Lower leg skin (tissue), 4 donors: Measurements from ENCODE around the gene TTC23. TPM values are rescaled to one million over a fixed set of nuclear protein-coding genes. Genes with fewer than 3 reads are reported as not detected.

Source experiments
- DNase-seq, 2 donors: peaks; one replicate each; pipeline ENCODE4 v3.0.0-alpha.2; 2019; ENCODE audit warnings: low spot score in 2 of 2
- H3K4me3 ChIP-seq: fragments of 200-600 bp; sonication (generic); 2 replicates; pipeline ENCODE4 v1.5.1; 2017; ENCODE audit warnings: mild to moderate bottlenecking, low read depth; ENCODE audit not compliant: poor library complexity, severe bottlenecking
- POLR2A ChIP-seq, 2 donors: fragments of 450-650 bp; IDR thresholded peaks; one replicate each; pipeline ENCODE4 v1.6.1; 2016 to 2017; ENCODE audit warnings: antibody characterized with exemption in 2 of 2, mild to moderate bottlenecking in 1 of 2, moderate library complexity in 1 of 2
- WGBS, 2 donors: methylation state at CpG; one replicate each; pipeline ENCODE4 v1.1.5; 2018; 5-methylcytosine and 5-hydroxymethylcytosine counted together
- intact Hi-C: fragments of 100-400 bp; cut with DNase I; formaldehyde crosslinking; loops from one replicate; pipeline ENCODE4 v1.15.0; 2023; ENCODE audit warnings: low total_unique reads
- total RNA-seq, 4 donors: library from RNA; depleted of rRNA; stranded (reverse); fragments of >200 nt; gene quantifications; one replicate each; pipeline ENCODE4 v1.1.0, GENCODE V29; 2016
- TF ChIP-seq, protein P1 (sequence below), 3 donors: fragments of 450-650 bp; IDR thresholded peaks; one replicate each; pipeline ENCODE4 v1.5.1; 2016; ENCODE audit warnings: antibody characterized with exemption in 3 of 3, mild to moderate bottlenecking in 3 of 3, moderate library complexity in 2 of 3

TTC23 gene
- total RNA-seq, 4 donors from 2014 or later: 16.3 to 23.7 (median 20.0) TPM

DNA sequence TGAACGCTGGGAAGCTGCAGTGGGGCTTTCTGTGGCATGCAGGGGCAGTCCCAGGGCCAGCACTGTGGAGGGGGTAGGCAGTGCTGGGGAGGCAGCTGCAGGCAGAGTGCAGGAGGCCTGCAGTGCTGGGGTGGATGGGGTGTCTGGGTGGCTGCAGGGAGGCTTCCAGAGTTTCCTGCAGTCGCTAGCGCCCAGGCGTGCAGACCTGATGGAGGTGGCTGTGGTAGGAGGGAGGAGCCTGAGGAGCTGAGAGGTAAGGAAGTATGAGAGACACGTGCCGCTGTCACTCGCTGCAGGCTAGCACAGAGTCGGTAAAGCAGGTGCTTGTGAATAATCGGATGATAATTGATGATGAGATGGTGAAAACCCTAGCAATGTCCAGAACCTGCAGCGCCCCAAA, 128.2 kb downstream of the TTC23 start:
- DNase-seq: no peak
- no peak overlapping the region for H3K4me3 ChIP-seq
- TF ChIP-seq, protein P1, sequence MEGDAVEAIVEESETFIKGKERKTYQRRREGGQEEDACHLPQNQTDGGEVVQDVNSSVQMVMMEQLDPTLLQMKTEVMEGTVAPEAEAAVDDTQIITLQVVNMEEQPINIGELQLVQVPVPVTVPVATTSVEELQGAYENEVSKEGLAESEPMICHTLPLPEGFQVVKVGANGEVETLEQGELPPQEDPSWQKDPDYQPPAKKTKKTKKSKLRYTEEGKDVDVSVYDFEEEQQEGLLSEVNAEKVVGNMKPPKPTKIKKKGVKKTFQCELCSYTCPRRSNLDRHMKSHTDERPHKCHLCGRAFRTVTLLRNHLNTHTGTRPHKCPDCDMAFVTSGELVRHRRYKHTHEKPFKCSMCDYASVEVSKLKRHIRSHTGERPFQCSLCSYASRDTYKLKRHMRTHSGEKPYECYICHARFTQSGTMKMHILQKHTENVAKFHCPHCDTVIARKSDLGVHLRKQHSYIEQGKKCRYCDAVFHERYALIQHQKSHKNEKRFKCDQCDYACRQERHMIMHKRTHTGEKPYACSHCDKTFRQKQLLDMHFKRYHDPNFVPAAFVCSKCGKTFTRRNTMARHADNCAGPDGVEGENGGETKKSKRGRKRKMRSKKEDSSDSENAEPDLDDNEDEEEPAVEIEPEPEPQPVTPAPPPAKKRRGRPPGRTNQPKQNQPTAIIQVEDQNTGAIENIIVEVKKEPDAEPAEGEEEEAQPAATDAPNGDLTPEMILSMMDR (IDR thresholded peaks at IDR 0.05): no peak
- TF ChIP-seq POLR2A (IDR thresholded peaks at IDR 0.05): no peak
- intact Hi-C loops: no loop called here
- WGBS, 2 donors: 85 to 89% methylated on average over 10 of the region's 10 CpGs

DNA sequence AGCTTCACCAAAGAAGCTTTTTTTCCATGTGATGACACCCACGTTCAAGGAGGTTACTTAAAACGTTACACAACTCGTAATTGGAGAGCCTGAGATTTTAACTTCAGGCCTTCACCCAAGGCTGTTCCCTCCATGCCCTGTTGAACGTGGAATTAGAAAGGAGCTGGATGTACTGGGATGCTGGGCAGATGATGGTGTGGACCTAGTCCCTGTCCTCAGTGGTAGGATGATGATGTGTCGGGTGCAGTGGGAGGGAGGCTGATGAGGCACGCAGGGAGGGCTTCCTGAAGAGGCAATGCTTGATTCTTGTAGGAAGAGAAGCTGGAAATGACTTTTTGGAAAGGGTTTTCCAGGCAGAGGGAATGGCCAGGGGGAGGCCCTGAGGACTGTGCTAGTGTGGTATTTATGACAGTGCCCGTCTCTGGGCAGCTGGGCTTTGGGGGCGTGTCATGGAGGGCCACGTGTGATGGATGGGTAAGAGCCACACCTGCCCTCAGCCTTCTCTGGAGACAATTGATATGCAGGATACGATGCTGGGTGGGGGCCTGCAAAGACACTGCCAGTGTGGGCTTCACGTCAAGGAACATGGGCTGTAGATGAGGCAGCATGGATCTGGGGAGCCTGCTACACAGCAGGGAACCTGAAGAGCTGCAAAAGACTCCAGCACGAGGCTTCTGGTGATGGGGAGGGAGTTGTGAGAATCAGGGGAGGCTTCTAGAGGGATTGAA, 129.2 kb downstream of the TTC23 start:
- TF ChIP-seq POLR2A (IDR thresholded peaks at IDR 0.05): no peak
- TF ChIP-seq, protein P1 (IDR thresholded peaks at IDR 0.05): no peak
- H3K4me3 ChIP-seq: no peak overlapping the region
- no peak for DNase-seq
- intact Hi-C loops: no loop called here
- 83 to 92% methylated on average over 12 of the region's 12 CpGs for WGBS, 2 donors

DNA sequence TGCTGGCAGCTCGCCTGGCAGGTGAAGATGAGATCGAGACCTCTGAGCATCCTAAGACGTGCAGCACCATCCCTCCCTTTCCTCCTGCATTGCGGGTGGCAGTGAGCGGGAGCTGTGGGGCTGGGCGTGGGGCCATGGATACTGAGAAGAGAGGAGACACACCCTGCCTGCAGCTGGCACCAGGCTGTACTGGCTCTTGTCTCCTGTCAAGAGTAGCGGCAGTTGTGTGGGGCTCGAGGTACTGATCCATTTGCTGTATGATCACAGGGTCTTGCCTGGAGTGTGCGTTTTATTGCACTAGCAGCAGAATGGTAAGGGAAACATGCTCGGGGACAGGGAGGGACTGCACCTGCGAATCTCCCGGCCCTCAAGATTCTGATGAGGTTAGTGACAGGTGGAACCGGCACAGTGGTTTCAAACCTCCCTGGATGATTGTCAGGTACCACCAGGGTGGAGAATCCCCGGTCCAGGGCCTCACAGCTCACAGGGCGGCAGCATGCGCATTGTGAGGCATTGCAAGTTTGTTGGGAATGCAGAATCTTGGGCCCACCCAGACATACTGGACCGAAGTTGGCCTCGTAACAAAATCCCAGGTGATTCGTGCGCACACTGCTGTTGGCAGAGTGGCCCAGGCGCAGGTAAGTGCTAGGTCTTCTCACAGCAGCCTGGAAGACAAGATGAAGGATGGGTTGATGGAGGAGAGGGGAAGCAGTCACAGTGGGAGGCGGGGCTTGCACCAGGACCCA, 130.4 kb downstream of the TTC23 start:
- no peak overlapping the region for H3K4me3 ChIP-seq
- no peak for TF ChIP-seq POLR2A (IDR thresholded peaks at IDR 0.05)
- TF ChIP-seq, protein P1 (IDR thresholded peaks at IDR 0.05): no peak
- DNase-seq: no peak
- intact Hi-C loops: no loop called here
- 59 to 62% methylated on average over 22 of the region's 22 CpGs for WGBS, 2 donors

DNA sequence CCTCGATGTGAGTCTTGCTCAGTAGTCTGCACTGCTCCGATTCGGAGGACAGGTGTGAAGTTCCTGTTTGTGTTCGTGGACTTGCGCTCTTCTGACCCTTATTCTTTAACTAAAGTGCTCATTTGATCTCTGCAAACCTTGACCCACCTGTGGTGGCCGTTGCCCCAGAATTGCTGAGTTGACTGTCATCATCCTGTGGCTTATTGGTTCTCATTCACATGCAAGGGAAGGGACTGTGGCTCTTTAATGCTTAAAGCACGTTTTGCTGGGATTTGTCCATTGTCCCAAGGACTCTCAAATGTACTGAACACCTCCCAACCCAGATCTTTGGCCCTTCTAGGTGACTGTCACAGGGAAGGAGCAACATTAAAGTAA, 131.1 kb downstream of the TTC23 start:
- TF ChIP-seq, protein P1 (IDR thresholded peaks at IDR 0.05): no peak
- TF ChIP-seq POLR2A (IDR thresholded peaks at IDR 0.05): no peak
- no peak for DNase-seq
- intact Hi-C loops: no loop called here
- no peak overlapping the region for H3K4me3 ChIP-seq
- WGBS, 2 donors: 85 to 90% methylated on average over 7 of the region's 7 CpGs

DNA sequence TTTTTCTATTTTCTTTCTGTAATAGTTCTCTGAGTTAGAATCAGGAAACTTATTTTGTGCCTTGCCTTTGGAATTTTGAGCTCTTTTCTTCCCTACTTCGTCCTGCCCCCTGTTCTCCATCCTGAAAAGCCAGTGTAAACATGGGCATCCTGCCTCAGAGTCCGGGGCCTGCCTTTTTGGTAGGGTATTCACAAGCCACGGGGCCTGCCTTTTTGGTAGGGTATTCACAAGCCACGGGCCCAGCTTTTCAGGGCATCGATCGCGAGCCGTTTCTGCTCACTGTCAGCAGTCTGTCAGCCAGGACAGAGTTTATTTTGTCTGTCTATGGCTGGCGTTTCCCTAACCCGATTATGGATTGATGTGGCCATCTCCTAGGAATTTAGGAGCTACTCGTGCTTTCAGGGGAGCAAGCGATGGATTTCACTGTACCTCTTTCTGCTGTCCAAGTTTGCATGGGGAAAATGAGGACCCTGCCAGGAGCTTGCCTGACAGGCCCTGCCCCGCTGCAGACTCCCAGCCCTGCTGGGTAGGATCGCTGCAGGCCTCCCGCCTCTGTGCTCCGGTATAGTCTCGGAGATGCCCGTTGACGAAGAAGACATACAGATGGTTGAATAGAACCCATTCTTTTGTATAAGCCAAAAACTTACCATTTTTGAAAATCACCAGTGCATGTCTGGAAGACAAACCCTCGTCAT, 131.7 kb downstream of the TTC23 start:
- WGBS, 2 donors: 90 to 94% methylated on average over 20 of the region's 20 CpGs
- DNase-seq: no peak
- TF ChIP-seq, protein P1 (IDR thresholded peaks at IDR 0.05): no peak
- TF ChIP-seq POLR2A (IDR thresholded peaks at IDR 0.05): no peak
- intact Hi-C loops: no loop called here
- no peak overlapping the region for H3K4me3 ChIP-seq
